ENCODE data around the gene THRA.
"Not testable (repeated sequence)": the region's sequence is repeated elsewhere in the genome, so short reads cannot be mapped to it uniquely, and the experiment has no call there.

THRA gene

GRCh38 chr17:40113110-40113906 lies 50.5 kb downstream of the THRA start:
- DNase-seq (ENCODE audit: low read depth): peak; percentile 89

- no peak for DNase-seq (ENCODE audit: low read depth)
Measured at GRCh38 chr17:40113907-40114245, 51.1 kb downstream of the THRA start.

- DNase-seq (ENCODE audit: low read depth): no peak
Measured at GRCh38 chr17:40115101-40115436, 52.3 kb downstream of the THRA start.

- peak; percentile 80 for DNase-seq (ENCODE audit: low read depth)
Measured at GRCh38 chr17:40121181-40122135, 58.7 kb downstream of the THRA start, which contains the start of gene MSL1. Gene MSL1, plus strand, starts transcription at chr17:40121971. Its CDS starts 642 bp downstream, at chr17:40122613.

- no peak for DNase-seq (ENCODE audit: low read depth)
Measured at GRCh38 chr17:40122136-40122998, 59.6 kb downstream of the THRA start.

GRCh38 chr17:40122999-40123810 lies 60.4 kb downstream of the THRA start:
- no peak for DNase-seq (ENCODE audit: low read depth)

- DNase-seq (ENCODE audit: low read depth): no peak
Measured at GRCh38 chr17:40123811-40124114, 61.0 kb downstream of the THRA start.

- DNase-seq (ENCODE audit: low read depth): no peak
Measured at GRCh38 chr17:40124279-40125141, 61.7 kb downstream of the THRA start.

- no peak for DNase-seq (ENCODE audit: low read depth)
Measured at GRCh38 chr17:40129498-40129897, 66.7 kb downstream of the THRA start.

- DNase-seq (ENCODE audit: low read depth): no peak
Measured at GRCh38 chr17:40130352-40131042, 67.7 kb downstream of the THRA start.

- no peak for DNase-seq (ENCODE audit: low read depth)
Measured at GRCh38 chr17:40134184-40134583, 71.4 kb downstream of the THRA start.

- DNase-seq (ENCODE audit: low read depth): no peak
Measured at GRCh38 chr17:40135817-40136216, 73.1 kb downstream of the THRA start.

GRCh38 chr17:40139566-40140058 lies 76.8 kb downstream of the THRA start:
- peak; percentile 7 for DNase-seq (ENCODE audit: low read depth)

GRCh38 chr17:40143166-40143565 lies 80.4 kb downstream of the THRA start:
- not testable (repeated sequence) for DNase-seq (ENCODE audit: low read depth)
